HL-60/S4 treated with retinoic acid at 250 ng/mL for 4 days and 3 days (cell line): ENCODE data around the gene SLC35F1.

ENCODE experiments used
- in situ Hi-C: fragments of 300-500 bp; cut with MboI; formaldehyde crosslinking; loops from 2 replicates; pipeline ENCODE4 v1.7.0; 2022; ENCODE audit warnings: low sequenced_read_pairs

The SLC35F1 gene

GRCh38 chr6:118306392-118307238 lies 399.6 kb downstream of the SLC35F1 start:
- in situ Hi-C loops: no loop called here

DNA sequence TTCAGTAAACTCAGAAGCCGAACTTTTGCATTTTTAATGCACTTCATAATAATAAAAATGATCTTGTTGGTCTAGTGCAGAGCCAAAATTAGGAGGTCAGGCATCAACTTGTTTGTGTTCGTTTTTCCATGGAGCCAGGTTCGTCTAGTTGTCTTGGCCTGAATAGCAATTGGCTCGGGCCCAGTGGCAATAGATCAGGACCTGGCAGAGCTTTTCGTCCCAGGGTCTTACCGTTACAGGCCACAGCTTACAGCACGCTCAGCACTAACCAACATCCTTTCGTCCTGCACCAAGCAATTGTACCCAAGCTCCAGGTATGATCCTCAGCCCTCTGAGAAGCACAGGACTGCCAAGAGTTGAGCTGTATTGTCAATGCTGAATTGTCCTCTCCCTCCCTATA lies 400.5 kb downstream of the SLC35F1 start:
- in situ Hi-C loops: no loop called here

DNA sequence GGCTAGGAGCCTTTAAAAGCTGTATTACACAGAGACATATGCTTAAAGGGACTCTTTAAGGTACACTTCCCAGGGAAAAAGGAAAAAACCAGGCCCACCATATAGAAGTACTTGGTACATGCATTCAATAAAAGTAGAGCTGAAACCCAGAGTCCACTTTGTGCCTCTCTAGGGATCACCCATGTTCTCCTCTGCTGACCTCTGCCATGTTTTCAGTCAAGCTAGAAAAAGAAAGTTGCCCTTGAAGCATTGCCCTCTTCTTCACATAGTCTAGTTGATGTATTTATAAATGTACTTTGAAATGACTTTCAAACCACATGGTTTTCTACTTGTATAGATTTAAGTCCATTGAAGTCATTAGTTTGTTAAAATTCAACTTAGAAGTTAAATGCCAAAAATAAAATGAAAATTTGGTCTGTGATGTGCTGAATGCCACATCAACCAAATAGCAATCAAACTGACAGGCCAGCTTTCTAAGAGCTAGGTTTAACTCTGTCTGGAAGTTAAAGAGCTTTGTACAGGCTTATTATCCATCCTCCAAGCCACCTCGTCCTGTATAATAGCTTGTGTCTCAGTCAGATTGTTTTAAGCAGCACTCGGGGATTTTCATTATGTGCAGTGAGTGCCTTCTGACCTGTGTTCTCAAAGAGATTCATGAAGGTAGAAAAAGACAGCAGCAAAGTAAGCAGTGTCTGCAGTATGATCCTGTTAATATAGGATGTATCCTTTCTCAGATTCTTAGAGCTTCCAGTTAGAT lies 402.5 kb downstream of the SLC35F1 start:
- in situ Hi-C loops: no loop called here

- in situ Hi-C loops: no loop called here
Observed at GRCh38 chr6:118313208-118313607, 406.1 kb downstream of the SLC35F1 start.

DNA sequence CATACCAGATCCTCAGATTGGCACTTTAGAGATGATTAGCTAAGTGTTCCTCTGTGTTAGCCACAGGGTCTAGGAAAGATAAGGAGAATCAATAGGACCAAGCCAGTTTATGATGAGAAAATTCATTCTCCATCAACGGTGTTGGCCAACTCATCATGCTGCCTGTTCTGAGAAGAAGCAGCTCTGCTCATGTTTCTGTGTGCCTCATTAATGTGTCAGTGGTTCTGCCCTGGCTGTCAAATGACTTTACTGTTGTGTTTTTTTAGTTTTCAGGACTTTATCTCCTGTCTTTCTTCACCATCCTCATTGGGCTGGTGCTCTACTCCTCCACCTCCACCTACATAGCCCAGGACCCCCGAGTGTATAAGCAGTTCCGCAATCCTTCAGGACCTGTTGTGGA lies 406.7 kb downstream of the SLC35F1 start:
- in situ Hi-C loops: no loop called here

GRCh38 chr6:118316796-118317384 lies 409.8 kb downstream of the SLC35F1 start:
- in situ Hi-C loops: no loop called here

- in situ Hi-C loops: no loop called here
Observed at GRCh38 chr6:118317581-118318563, 410.8 kb downstream of the SLC35F1 start.

- in situ Hi-C loops: no loop called here
Observed at GRCh38 chr6:118318648-118319047, 411.6 kb downstream of the SLC35F1 start.

DNA sequence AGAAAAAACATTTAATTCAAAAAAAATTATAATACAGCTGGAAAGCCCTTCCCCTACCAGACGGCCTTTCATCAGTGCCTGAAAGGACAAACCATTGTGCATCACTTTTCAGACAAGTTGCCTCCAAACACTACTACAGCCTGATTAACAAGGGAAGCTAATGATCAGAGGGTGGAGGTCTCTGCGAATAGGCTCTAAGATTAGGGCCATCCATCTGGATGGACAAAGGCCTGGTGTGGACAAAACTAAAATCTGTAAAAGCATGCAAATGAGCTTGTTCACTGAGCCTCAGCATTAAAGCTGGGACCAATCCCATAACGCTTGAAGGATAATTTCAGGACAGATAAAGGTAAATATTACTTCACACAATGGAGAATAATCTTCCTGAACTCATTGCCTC lies 412.4 kb downstream of the SLC35F1 start:
- in situ Hi-C loops: no loop called here

- in situ Hi-C loops: no loop called here
Observed at GRCh38 chr6:118319894-118320649, 413.0 kb downstream of the SLC35F1 start.

GRCh38 chr6:118320652-118321051 lies 413.6 kb downstream of the SLC35F1 start:
- in situ Hi-C loops: no loop called here

- in situ Hi-C loops: no loop called here
Observed at GRCh38 chr6:118324116-118324515, 417.1 kb downstream of the SLC35F1 start.

DNA sequence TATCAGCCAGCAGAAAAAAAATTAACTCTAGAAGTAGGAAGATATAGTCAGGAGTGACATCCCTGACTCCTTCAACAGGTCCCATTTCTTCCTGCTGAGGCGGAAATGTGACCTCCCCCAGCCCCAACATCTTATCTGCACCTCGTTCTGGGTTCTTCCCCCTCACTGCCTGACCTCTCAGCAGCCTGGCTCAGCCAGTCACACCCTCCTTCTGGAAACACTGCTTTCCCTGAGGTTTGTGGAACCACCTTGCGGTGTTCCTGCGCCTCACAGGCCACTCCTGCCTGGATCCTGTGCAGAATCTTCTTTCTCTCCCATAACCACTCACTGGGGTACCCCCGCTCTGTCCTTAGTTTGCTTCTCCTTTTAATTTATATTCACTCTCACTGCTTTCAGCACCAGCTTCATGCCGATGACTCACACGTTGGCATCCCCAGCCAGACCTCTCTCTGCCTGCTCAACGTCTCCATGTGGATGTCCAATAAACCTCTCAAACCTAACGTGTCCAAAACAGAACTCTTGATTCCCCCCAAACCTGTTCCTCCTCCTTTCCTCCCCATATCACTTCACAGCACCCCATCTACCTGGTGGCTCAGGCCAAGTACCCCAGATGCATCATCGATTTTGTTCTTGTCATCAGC lies 418.3 kb downstream of the SLC35F1 start:
- in situ Hi-C loops: no loop called here

DNA sequence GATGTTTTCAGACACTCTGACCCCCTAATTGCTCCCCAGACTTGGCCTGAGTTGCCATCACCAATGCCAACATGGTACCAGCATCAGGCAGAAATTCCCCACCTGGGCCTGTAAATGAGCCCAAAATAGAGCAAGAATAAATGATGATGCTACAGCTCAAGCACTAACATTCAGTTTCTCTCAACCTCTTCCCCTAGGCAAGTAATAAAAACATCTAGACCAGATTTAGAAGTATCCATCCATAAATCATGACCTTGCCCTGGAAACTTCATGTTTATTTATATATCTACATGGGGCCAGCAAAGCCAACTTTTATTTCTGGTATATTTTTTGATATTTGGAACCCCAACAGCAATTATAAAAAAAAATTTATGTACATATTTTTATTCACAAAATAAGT lies 419.6 kb downstream of the SLC35F1 start:
- in situ Hi-C loops: no loop called here

- in situ Hi-C loops: no loop called here
Observed at GRCh38 chr6:118327237-118327636, 420.2 kb downstream of the SLC35F1 start.

- in situ Hi-C loops: no loop called here
Observed at GRCh38 chr6:118333772-118334171, 426.7 kb downstream of the SLC35F1 start.

DNA sequence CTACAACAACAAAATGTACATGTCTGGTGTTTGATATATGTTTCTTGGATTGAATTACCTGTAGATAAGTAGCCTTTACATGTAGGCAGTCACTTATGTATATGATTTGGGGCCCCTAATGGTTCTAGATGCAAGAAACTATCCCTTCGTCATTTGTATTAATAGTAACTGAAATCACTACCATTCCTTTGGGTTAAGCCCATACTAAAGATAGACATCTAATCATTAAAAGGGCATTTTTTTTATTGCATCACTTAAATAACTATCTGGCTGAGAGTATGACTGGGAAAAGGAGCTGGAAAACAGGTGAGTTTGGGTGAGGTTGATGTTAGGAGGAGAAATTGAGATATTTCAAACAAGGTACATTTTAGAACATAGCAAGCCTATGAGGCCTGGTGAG lies 427.6 kb downstream of the SLC35F1 start:
- in situ Hi-C loops: no loop called here

GRCh38 chr6:118335325-118335816 lies 428.3 kb downstream of the SLC35F1 start:
- in situ Hi-C loops: no loop called here

GRCh38 chr6:118344014-118344670 lies 437.1 kb downstream of the SLC35F1 start:
- in situ Hi-C loops: no loop called here
